ENCODE measurements around the gene RBM6. TPM values are rescaled to one million over a fixed set of nuclear protein-coding genes. Genes with fewer than 3 reads are reported as not detected.
A peak's percentile ranks its signal among the peaks of the same experiment; 100 is the strongest.

Gene RBM6
- total and polyA plus RNA-seq, 9 of the 15 experiments (the other 6 are each of a cell fraction or from before 2014, with no cell fraction given): 19.9 to 82.2 (median 57.8) TPM

DNA sequence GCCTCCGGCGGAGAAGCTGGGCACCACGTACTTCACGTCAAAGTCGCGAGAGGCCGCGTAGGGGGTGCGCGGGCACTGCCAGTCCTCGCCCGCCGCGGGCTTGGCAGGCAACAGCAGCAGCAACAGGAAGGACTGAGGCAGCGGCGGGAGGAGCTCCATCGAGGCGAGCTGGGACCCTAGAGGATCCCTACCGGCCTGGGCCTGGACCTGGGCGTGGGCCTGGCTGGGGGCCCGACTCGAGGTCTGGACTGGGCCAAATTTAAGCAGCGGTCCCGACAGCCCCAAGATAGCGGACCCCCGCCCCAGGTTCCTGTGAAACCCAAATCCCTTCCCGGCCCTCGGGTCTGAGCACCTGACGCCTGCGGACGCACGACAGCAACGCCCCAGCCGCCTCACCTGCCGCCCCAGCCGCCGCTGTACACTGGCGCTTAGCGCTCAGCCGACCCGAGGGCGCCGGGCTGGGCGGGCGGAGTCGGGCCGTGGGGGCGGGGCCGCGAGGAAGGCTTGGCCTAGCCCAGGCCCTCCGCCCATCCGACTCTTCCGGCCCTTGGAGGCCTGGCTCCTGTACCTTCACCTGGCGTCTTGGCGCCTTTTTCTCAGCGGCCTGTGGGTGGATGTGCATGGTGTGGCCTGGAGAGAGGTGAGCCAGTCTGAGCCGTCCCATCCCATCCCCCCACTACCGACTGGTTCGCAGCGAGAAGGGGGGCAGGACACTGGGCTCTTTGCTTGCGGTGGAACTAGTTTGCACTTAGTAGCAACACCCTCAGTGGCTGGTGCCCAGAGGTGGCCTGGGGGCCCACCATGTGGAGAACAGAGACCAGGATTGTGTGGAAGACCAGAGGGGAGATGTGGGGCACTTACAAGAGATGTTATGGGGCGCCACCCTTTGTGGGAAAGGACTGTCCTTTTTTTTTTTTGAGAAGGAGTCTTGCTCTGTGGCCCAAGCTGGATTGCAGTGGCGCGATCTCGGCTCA is 36.2 kb upstream of the RBM6 start, which contains the start of gene MST1R (continued):
- TF ChIP-seq, protein P1, sequence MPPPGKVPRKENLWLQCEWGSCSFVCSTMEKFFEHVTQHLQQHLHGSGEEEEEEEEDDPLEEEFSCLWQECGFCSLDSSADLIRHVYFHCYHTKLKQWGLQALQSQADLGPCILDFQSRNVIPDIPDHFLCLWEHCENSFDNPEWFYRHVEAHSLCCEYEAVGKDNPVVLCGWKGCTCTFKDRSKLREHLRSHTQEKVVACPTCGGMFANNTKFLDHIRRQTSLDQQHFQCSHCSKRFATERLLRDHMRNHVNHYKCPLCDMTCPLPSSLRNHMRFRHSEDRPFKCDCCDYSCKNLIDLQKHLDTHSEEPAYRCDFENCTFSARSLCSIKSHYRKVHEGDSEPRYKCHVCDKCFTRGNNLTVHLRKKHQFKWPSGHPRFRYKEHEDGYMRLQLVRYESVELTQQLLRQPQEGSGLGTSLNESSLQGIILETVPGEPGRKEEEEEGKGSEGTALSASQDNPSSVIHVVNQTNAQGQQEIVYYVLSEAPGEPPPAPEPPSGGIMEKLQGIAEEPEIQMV (tag; conservative IDR thresholded peaks at IDR 0.05; ENCODE audit: low read depth): no peak
- TF ChIP-seq, protein P2, sequence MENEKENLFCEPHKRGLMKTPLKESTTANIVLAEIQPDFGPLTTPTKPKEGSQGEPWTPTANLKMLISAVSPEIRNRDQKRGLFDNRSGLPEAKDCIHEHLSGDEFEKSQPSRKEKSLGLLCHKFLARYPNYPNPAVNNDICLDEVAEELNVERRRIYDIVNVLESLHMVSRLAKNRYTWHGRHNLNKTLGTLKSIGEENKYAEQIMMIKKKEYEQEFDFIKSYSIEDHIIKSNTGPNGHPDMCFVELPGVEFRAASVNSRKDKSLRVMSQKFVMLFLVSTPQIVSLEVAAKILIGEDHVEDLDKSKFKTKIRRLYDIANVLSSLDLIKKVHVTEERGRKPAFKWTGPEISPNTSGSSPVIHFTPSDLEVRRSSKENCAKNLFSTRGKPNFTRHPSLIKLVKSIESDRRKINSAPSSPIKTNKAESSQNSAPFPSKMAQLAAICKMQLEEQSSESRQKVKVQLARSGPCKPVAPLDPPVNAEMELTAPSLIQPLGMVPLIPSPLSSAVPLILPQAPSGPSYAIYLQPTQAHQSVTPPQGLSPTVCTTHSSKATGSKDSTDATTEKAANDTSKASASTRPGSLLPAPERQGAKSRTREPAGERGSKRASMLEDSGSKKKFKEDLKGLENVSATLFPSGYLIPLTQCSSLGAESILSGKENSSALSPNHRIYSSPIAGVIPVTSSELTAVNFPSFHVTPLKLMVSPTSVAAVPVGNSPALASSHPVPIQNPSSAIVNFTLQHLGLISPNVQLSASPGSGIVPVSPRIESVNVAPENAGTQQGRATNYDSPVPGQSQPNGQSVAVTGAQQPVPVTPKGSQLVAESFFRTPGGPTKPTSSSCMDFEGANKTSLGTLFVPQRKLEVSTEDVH (IDR thresholded peaks at IDR 0.05; ENCODE audit: low read depth, partially characterized antibody): peak; percentile 45
- TF ChIP-seq CC2D1A (IDR thresholded peaks at IDR 0.05): 0 out of 2 replicates have a peak, but pooled peaks have one; percentile 12
- no peak for TF ChIP-seq RUNX1 (IDR thresholded peaks at IDR 0.05; ENCODE audit: low read depth)
- TF ChIP-seq, protein P3, sequence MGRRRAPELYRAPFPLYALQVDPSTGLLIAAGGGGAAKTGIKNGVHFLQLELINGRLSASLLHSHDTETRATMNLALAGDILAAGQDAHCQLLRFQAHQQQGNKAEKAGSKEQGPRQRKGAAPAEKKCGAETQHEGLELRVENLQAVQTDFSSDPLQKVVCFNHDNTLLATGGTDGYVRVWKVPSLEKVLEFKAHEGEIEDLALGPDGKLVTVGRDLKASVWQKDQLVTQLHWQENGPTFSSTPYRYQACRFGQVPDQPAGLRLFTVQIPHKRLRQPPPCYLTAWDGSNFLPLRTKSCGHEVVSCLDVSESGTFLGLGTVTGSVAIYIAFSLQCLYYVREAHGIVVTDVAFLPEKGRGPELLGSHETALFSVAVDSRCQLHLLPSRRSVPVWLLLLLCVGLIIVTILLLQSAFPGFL (CRISPR knock-in tag; IDR thresholded peaks at IDR 0.05): 0 out of 2 replicates have a peak, but pooled peaks have one; percentile 28
- TF ChIP-seq RBM22 (IDR thresholded peaks at IDR 0.05; ENCODE audit: low read depth, low read length, poor library complexity, severe bottlenecking): no peak
- TF ChIP-seq DMBX1 (CRISPR knock-in tag; IDR thresholded peaks at IDR 0.05; ENCODE audit: borderline replicate concordance): 0 out of 2 replicates have a peak, but pooled peaks have one; percentile 28
- TF ChIP-seq FOXM1 (IDR thresholded peaks at IDR 0.05; ENCODE audit: low read depth): no peak
- no peak for TF ChIP-seq FOXM1 (CRISPR knock-in tag; IDR thresholded peaks at IDR 0.05; ENCODE audit: low read depth)
- peak in 1 of 2 experiments; percentile 63; a peak in 1 of 4 replicates for TF ChIP-seq TEAD1 (CRISPR knock-in tag; IDR thresholded peaks at IDR 0.05)
- TF ChIP-seq TBP (optimal IDR thresholded peaks at IDR 0.05; ENCODE audit: low read depth, low read length): peak; percentile 73
- TF ChIP-seq, protein P4, sequence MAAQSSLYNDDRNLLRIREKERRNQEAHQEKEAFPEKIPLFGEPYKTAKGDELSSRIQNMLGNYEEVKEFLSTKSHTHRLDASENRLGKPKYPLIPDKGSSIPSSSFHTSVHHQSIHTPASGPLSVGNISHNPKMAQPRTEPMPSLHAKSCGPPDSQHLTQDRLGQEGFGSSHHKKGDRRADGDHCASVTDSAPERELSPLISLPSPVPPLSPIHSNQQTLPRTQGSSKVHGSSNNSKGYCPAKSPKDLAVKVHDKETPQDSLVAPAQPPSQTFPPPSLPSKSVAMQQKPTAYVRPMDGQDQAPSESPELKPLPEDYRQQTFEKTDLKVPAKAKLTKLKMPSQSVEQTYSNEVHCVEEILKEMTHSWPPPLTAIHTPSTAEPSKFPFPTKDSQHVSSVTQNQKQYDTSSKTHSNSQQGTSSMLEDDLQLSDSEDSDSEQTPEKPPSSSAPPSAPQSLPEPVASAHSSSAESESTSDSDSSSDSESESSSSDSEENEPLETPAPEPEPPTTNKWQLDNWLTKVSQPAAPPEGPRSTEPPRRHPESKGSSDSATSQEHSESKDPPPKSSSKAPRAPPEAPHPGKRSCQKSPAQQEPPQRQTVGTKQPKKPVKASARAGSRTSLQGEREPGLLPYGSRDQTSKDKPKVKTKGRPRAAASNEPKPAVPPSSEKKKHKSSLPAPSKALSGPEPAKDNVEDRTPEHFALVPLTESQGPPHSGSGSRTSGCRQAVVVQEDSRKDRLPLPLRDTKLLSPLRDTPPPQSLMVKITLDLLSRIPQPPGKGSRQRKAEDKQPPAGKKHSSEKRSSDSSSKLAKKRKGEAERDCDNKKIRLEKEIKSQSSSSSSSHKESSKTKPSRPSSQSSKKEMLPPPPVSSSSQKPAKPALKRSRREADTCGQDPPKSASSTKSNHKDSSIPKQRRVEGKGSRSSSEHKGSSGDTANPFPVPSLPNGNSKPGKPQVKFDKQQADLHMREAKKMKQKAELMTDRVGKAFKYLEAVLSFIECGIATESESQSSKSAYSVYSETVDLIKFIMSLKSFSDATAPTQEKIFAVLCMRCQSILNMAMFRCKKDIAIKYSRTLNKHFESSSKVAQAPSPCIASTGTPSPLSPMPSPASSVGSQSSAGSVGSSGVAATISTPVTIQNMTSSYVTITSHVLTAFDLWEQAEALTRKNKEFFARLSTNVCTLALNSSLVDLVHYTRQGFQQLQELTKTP (IDR thresholded peaks at IDR 0.05; ENCODE audit: low read depth in 1 of 2, partially characterized antibody in 2 of 2): no peak
- peak; percentile 61; the same call in 1 of the 2 replicates for TF ChIP-seq L3MBTL2 (IDR thresholded peaks at IDR 0.05)
- peak; percentile 57; the same call in 1 of the 2 replicates for TF ChIP-seq SUPT5H (IDR thresholded peaks at IDR 0.05)
- TF ChIP-seq, protein P5, sequence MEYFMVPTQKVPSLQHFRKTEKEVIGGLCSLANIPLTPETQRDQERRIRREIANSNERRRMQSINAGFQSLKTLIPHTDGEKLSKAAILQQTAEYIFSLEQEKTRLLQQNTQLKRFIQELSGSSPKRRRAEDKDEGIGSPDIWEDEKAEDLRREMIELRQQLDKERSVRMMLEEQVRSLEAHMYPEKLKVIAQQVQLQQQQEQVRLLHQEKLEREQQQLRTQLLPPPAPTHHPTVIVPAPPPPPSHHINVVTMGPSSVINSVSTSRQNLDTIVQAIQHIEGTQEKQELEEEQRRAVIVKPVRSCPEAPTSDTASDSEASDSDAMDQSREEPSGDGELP (CRISPR knock-in tag; IDR thresholded peaks at IDR 0.05; ENCODE audit: borderline replicate concordance): peak; percentile 69; the same call in 1 of the 2 replicates
